ENCODE results near the gene CHCHD3. TPM values are rescaled to one million over a fixed set of nuclear protein-coding genes. Genes with fewer than 3 reads are reported as not detected.

The CHCHD3 gene
- polyA plus RNA-seq, 1 donor (not counting 4 experiments of a cell fraction or from before 2014, with no cell fraction given), result 59.2 TPM

GRCh38 chr7:132815130-132815529 is 266.8 kb downstream of the CHCHD3 start:
- DNase-seq (ENCODE audit: low read depth, low spot score), result no peak
- Histone ChIP-seq H3K27ac (ENCODE audit: control insufficient read depth, insufficient read depth, low read length) (no peak overlapping the region), H3K4me1 (ENCODE audit: control insufficient read depth, extremely low read depth, insufficient read depth, low read length) (no peaks in the 10 kb centered on the region), H3K79me2 (ENCODE audit: control insufficient read depth, insufficient read depth, low read length) (no peaks in the 10 kb centered on the region), H3K9ac (ENCODE audit: control insufficient read depth, extremely low read depth, insufficient read depth, low read length) (no peak overlapping the region), H3K9me3 (ENCODE audit: control insufficient read depth, low read depth, low read length) (no peaks in the 10 kb centered on the region), H3K4me3 (ENCODE audit: control insufficient read depth in 2 of 3, extremely low read depth in 1 of 3, insufficient read depth in 2 of 3, low read depth in 1 of 3, low read length in 3 of 3) (no peak overlapping the region), H2AFZ (ENCODE audit: control insufficient read depth, low read length) (no peak overlapping the region), H3K4me2 (ENCODE audit: control insufficient read depth, extremely low read depth, insufficient read depth, low read depth, low read length) (no peak overlapping the region), H4K20me1 (ENCODE audit: control insufficient read depth, extremely low read depth, insufficient read depth, low read length) (peaks cover 2% of the 10 kb centered on the region), H3K9me1 (ENCODE audit: control insufficient read depth, extremely low read depth, insufficient read depth, low read length) (no peaks in the 10 kb centered on the region), H3K36me3 (ENCODE audit: control insufficient read depth in 2 of 2, extremely low read depth in 1 of 2, insufficient read depth in 2 of 2, low read length in 2 of 2) (no peaks in the 10 kb centered on the region), H3K27me3 (ENCODE audit: control insufficient read depth, extremely low read depth, insufficient read depth, low read length) (no peaks in the 10 kb centered on the region)
- no peak for FAIRE-seq
- dilution Hi-C loops (cut with MboI; ENCODE audit: extremely low pct_ligation_motif_present, low sequenced_read_pairs), result no loop called here
- no peak for TF ChIP-seq EZH2 (IDR thresholded peaks at IDR 0.05; ENCODE audit: low read length)
- no peak for TF ChIP-seq CTCF (optimal IDR thresholded peaks at IDR 0.05 in 1 of 3, IDR thresholded peaks at IDR 0.05 in 1 of 3, conservative IDR thresholded peaks at IDR 0.05 in 1 of 3; ENCODE audit: extremely low read depth in 1 of 3, insufficient read depth in 2 of 3, low read length in 3 of 3)

GRCh38 chr7:132810561-132810960 is 271.3 kb downstream of the CHCHD3 start:
- H3K9me1 ChIP-seq (ENCODE audit: control insufficient read depth, extremely low read depth, insufficient read depth, low read length), result no peaks in the 10 kb centered on the region
- H3K9me3 ChIP-seq (ENCODE audit: control insufficient read depth, low read depth, low read length), result no peaks in the 10 kb centered on the region
- FAIRE-seq, result no peak
- peaks cover 2% of the 10 kb centered on the region for H4K20me1 ChIP-seq (ENCODE audit: control insufficient read depth, extremely low read depth, insufficient read depth, low read length)
- H3K27me3 ChIP-seq (ENCODE audit: control insufficient read depth, extremely low read depth, insufficient read depth, low read length), result no peaks in the 10 kb centered on the region
- dilution Hi-C loops (cut with MboI; ENCODE audit: extremely low pct_ligation_motif_present, low sequenced_read_pairs), result no loop called here
- no peaks in the 10 kb centered on the region for H3K4me1 ChIP-seq (ENCODE audit: control insufficient read depth, extremely low read depth, insufficient read depth, low read length)
- no peaks in the 10 kb centered on the region for H3K79me2 ChIP-seq (ENCODE audit: control insufficient read depth, insufficient read depth, low read length)
- H3K4me3 ChIP-seq (ENCODE audit: control insufficient read depth in 2 of 3, extremely low read depth in 1 of 3, insufficient read depth in 2 of 3, low read depth in 1 of 3, low read length in 3 of 3), result no peak overlapping the region
- H3K4me2 ChIP-seq (ENCODE audit: control insufficient read depth, extremely low read depth, insufficient read depth, low read depth, low read length), result no peak overlapping the region
- TF ChIP-seq CTCF (optimal IDR thresholded peaks at IDR 0.05 in 1 of 3, IDR thresholded peaks at IDR 0.05 in 1 of 3, conservative IDR thresholded peaks at IDR 0.05 in 1 of 3; ENCODE audit: extremely low read depth in 1 of 3, insufficient read depth in 2 of 3, low read length in 3 of 3) (no peak), EZH2 (IDR thresholded peaks at IDR 0.05; ENCODE audit: low read length) (no peak)
- H3K27ac ChIP-seq (ENCODE audit: control insufficient read depth, insufficient read depth, low read length), result no peak overlapping the region
- no peak overlapping the region for H3K9ac ChIP-seq (ENCODE audit: control insufficient read depth, extremely low read depth, insufficient read depth, low read length)
- H2AFZ ChIP-seq (ENCODE audit: control insufficient read depth, low read length), result no peak overlapping the region
- no peak for DNase-seq (ENCODE audit: low read depth, low spot score)
- no peaks in the 10 kb centered on the region for H3K36me3 ChIP-seq (ENCODE audit: control insufficient read depth in 2 of 2, extremely low read depth in 1 of 2, insufficient read depth in 2 of 2, low read length in 2 of 2)
